Measurements from ENCODE around the gene UNC5C.

DNA sequence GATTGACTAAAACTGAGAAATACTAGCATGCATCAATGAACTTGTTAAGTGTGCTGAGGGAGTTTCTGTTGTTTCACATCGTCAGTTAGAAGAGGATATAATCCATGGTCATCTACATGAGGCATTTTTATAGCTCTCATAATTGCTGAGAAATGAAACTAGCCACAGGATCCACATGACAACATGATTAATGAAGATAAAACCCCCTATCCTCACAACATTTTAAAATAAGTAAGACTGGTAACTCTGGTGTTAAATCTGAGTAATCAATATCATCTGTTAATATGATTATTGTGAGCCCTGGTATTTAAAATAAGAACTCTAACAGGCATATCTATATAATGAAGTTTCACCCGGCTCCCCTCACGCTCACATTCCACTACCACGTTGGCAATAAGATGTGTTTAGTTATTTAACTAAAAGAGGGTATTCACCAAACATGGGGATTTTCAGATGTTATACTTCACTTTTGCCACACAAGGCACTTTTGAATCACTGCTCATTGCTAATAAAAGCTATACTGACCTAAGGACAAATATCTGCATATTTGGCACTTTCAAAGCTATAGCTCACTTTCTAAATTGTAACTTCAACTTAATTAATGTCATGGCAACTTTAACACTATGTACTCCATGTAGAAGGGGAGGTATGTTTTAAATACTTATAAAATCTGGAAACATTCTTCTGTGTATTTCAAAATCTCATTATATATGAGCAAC is 6.7 kb downstream of the UNC5C start:
- no peak for TF ChIP-seq POLR2A (IDR thresholded peaks at IDR 0.05)
- TF ChIP-seq, protein P1, sequence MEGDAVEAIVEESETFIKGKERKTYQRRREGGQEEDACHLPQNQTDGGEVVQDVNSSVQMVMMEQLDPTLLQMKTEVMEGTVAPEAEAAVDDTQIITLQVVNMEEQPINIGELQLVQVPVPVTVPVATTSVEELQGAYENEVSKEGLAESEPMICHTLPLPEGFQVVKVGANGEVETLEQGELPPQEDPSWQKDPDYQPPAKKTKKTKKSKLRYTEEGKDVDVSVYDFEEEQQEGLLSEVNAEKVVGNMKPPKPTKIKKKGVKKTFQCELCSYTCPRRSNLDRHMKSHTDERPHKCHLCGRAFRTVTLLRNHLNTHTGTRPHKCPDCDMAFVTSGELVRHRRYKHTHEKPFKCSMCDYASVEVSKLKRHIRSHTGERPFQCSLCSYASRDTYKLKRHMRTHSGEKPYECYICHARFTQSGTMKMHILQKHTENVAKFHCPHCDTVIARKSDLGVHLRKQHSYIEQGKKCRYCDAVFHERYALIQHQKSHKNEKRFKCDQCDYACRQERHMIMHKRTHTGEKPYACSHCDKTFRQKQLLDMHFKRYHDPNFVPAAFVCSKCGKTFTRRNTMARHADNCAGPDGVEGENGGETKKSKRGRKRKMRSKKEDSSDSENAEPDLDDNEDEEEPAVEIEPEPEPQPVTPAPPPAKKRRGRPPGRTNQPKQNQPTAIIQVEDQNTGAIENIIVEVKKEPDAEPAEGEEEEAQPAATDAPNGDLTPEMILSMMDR (IDR thresholded peaks at IDR 0.05 in 8 of 11, conservative IDR thresholded peaks at IDR 0.05 in 3 of 11), result no peak

Data from spleen (tissue), 7 donors.